Suprapubic skin (tissue), 4 donors: ENCODE results near the gene IGSF23. TPM values are rescaled to one million over a fixed set of nuclear protein-coding genes. Genes with fewer than 3 reads are reported as not detected.
A peak's percentile ranks its signal among the peaks of the same experiment; 100 is the strongest.

ENCODE experiments used
- DNase-seq, 2 donors: peaks; one replicate each; pipeline ENCODE4 v3.0.0-alpha.2; 2019; ENCODE audit warnings: low spot score in 2 of 2
- H3K27ac ChIP-seq: fragments of 200-600 bp; sonication (generic); one replicate; pipeline ENCODE4 v1.5.1; 2019
- H3K27me3 ChIP-seq: fragments of 200-600 bp; sonication (generic); one replicate; pipeline ENCODE4 v1.5.1; 2019
- H3K36me3 ChIP-seq: fragments of 200-600 bp; sonication (generic); one replicate; pipeline ENCODE4 v1.5.1; 2019
- H3K4me1 ChIP-seq: fragments of 200-600 bp; sonication (generic); one replicate; pipeline ENCODE4 v1.5.1; 2019
- H3K4me3 ChIP-seq: fragments of 200-600 bp; sonication (generic); one replicate; pipeline ENCODE4 v1.5.1; 2019; ENCODE audit warnings: mild to moderate bottlenecking
- H3K9me3 ChIP-seq: fragments of 200-600 bp; sonication (generic); one replicate; pipeline ENCODE4 v1.5.1; 2019
- EP300 ChIP-seq: sonication (generic); formaldehyde crosslinking; IDR thresholded peaks from one replicate; pipeline ENCODE4 v1.6.1; 2017; ENCODE audit warnings: antibody characterized with exemption
- POLR2A ChIP-seq, 2 donors: fragments of 450-650 bp; IDR thresholded peaks; one replicate each; pipeline ENCODE4 v1.6.1; 2017; ENCODE audit warnings: antibody characterized with exemption in 2 of 2, mild to moderate bottlenecking in 2 of 2, moderate library complexity in 2 of 2
- POLR2AphosphoS5 ChIP-seq, 3 donors: sonication (generic); formaldehyde crosslinking; IDR thresholded peaks; one replicate each; pipeline ENCODE4 v1.6.1; 2017; ENCODE audit warnings: antibody characterized with exemption in 3 of 3
- WGBS: methylation state at CpG from one replicate; pipeline ENCODE4 v1.1.5; 2018; 5-methylcytosine and 5-hydroxymethylcytosine counted together
- total RNA-seq, 4 donors: library from RNA; depleted of rRNA; stranded (reverse); fragments of >200 nt; gene quantifications; one replicate each; pipeline ENCODE4 v1.1.0, GENCODE V29; 2016
- TF ChIP-seq, protein P1 (sequence below), 2 donors: fragments of 200-600 bp in 1 of 2; fragments of 450-650 bp in 1 of 2; sonication (generic) in 1 of 2; IDR thresholded peaks; one replicate each; pipeline ENCODE4 v1.5.1; 2016 to 2019; ENCODE audit warnings: antibody characterized with exemption in 2 of 2, mild to moderate bottlenecking in 1 of 2, moderate library complexity in 1 of 2

IGSF23 gene
- total RNA-seq, 4 donors from 2014 or later, result not detected

DNA sequence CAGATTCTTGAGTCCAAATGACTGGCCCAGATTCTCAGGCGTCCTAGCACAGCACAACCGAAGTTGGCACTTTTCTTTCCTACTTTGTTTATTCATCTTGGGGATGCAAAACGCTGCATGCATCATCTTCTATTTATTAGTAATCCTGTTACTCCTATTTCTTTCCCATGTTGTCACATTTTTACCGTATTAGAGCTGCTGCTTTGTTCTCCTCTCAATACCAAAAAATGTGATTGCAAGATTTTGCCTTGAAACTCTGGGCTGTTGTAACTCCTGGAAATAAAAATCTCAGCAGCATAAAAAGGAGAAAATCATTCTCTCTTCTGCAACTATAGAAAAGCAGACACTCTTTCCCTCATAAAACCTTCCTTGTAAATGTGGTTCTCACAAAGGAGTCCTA, 12.9 kb upstream of the IGSF23 start:
- no peaks in the 10 kb centered on the region for H3K9me3 ChIP-seq
- WGBS, result 66% methylated on average over 4 of the region's 4 CpGs
- peaks cover 18% of the 10 kb centered on the region for H3K27me3 ChIP-seq
- H3K4me1 ChIP-seq, result peaks cover 15% of the 10 kb centered on the region
- no peak for TF ChIP-seq POLR2AphosphoS5 (IDR thresholded peaks at IDR 0.05)
- DNase-seq, result no peak
- no peak overlapping the region for H3K4me3 ChIP-seq
- H3K27ac ChIP-seq, result no peak overlapping the region
- H3K36me3 ChIP-seq, result no peaks in the 10 kb centered on the region

GRCh38 chr19:44602081-44602480, 11.3 kb upstream of the IGSF23 start:
- Histone ChIP-seq H3K4me3 (no peak overlapping the region), H3K27me3 (peaks cover 8% of the 10 kb centered on the region), H3K4me1 (peaks cover 15% of the 10 kb centered on the region), H3K36me3 (no peaks in the 10 kb centered on the region), H3K27ac (peak overlapping the region; percentile 31), H3K9me3 (no peaks in the 10 kb centered on the region)
- TF ChIP-seq POLR2A (IDR thresholded peaks at IDR 0.05), result no peak
- TF ChIP-seq, protein P1, sequence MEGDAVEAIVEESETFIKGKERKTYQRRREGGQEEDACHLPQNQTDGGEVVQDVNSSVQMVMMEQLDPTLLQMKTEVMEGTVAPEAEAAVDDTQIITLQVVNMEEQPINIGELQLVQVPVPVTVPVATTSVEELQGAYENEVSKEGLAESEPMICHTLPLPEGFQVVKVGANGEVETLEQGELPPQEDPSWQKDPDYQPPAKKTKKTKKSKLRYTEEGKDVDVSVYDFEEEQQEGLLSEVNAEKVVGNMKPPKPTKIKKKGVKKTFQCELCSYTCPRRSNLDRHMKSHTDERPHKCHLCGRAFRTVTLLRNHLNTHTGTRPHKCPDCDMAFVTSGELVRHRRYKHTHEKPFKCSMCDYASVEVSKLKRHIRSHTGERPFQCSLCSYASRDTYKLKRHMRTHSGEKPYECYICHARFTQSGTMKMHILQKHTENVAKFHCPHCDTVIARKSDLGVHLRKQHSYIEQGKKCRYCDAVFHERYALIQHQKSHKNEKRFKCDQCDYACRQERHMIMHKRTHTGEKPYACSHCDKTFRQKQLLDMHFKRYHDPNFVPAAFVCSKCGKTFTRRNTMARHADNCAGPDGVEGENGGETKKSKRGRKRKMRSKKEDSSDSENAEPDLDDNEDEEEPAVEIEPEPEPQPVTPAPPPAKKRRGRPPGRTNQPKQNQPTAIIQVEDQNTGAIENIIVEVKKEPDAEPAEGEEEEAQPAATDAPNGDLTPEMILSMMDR (IDR thresholded peaks at IDR 0.05), result no peak
- no peak for TF ChIP-seq EP300
- TF ChIP-seq POLR2AphosphoS5 (IDR thresholded peaks at IDR 0.05), result no peak
- WGBS, result 57% methylated on average over 6 of the region's 6 CpGs
- DNase-seq, result no peak

- peaks cover 17% of the 10 kb centered on the region for H3K4me1 ChIP-seq
- H3K27ac ChIP-seq, result no peak overlapping the region
- TF ChIP-seq POLR2AphosphoS5 (IDR thresholded peaks at IDR 0.05) (peak in 1 of 3 donors; percentile 28), EP300 (no peak)
- H3K27me3 ChIP-seq, result peaks cover 5% of the 10 kb centered on the region
- H3K4me3 ChIP-seq, result no peak overlapping the region
- no peaks in the 10 kb centered on the region for H3K36me3 ChIP-seq
- 48% methylated on average over 8 of the region's 8 CpGs for WGBS
- no peaks in the 10 kb centered on the region for H3K9me3 ChIP-seq
- no peak for DNase-seq
Measured at GRCh38 chr19:44603201-44603945, 10.0 kb upstream of the IGSF23 start.

DNA sequence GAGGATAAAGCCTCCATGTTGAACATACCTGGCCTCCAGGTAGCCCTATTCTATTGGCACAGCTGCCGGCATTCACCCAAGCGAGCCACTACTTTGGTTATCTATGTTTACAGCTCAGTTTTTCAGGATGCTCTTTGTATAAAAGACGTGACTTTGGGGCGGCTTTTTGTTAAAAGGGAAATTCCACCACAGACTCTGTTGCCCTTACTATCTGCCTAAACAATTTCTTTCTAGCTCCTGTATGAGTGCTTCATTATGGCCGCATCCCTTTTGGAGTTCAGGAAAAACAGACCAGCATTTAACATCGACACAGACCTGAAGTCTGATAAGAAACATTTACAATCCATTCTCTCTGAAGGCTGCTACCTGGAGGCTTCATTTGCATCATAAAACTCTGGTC, 9.1 kb upstream of the IGSF23 start:
- H3K9me3 ChIP-seq, result no peaks in the 10 kb centered on the region
- 74% methylated on average over 6 of the region's 6 CpGs for WGBS
- no peak for TF ChIP-seq POLR2A (IDR thresholded peaks at IDR 0.05)
- TF ChIP-seq, protein P1 (IDR thresholded peaks at IDR 0.05), result no peak
- TF ChIP-seq POLR2AphosphoS5 (IDR thresholded peaks at IDR 0.05), result no peak
- no peak for TF ChIP-seq EP300
- no peak for DNase-seq
- no peaks in the 10 kb centered on the region for H3K36me3 ChIP-seq
- H3K27me3 ChIP-seq, result no peaks in the 10 kb centered on the region
- H3K27ac ChIP-seq, result no peak overlapping the region
- no peak overlapping the region for H3K4me3 ChIP-seq
- H3K4me1 ChIP-seq, result peaks cover 17% of the 10 kb centered on the region

- 60% methylated on average over 1 of the region's 1 CpG for WGBS
- Histone ChIP-seq H3K4me3 (no peak overlapping the region), H3K27me3 (no peaks in the 10 kb centered on the region), H3K27ac (no peak overlapping the region), H3K4me1 (peaks cover 17% of the 10 kb centered on the region), H3K36me3 (no peaks in the 10 kb centered on the region), H3K9me3 (no peaks in the 10 kb centered on the region)
- no peak for DNase-seq
- TF ChIP-seq, protein P1 (IDR thresholded peaks at IDR 0.05), result no peak
- TF ChIP-seq POLR2AphosphoS5 (IDR thresholded peaks at IDR 0.05), result no peak
- no peak for TF ChIP-seq POLR2A (IDR thresholded peaks at IDR 0.05)
- no peak for TF ChIP-seq EP300
Measured at GRCh38 chr19:44605547-44605946, 7.8 kb upstream of the IGSF23 start.

GRCh38 chr19:44607049-44607448, 6.3 kb upstream of the IGSF23 start:
- Histone ChIP-seq H3K27ac (no peak overlapping the region), H3K4me3 (no peak overlapping the region), H3K9me3 (no peaks in the 10 kb centered on the region), H3K36me3 (no peaks in the 10 kb centered on the region), H3K27me3 (no peaks in the 10 kb centered on the region), H3K4me1 (peaks cover 12% of the 10 kb centered on the region)
- peak in 1 of 3 donors; percentile 8 for TF ChIP-seq POLR2AphosphoS5 (IDR thresholded peaks at IDR 0.05)
- no peak for TF ChIP-seq EP300
- DNase-seq, result no peak
- WGBS, result 43% methylated on average over 2 of the region's 2 CpGs

GRCh38 chr19:44607917-44608316, 5.4 kb upstream of the IGSF23 start:
- H3K27me3 ChIP-seq, result no peaks in the 10 kb centered on the region
- WGBS, result 66% methylated on average over 3 of the region's 3 CpGs
- no peak for DNase-seq
- no peaks in the 10 kb centered on the region for H3K9me3 ChIP-seq
- H3K4me3 ChIP-seq, result no peak overlapping the region
- H3K27ac ChIP-seq, result no peak overlapping the region
- TF ChIP-seq POLR2A (IDR thresholded peaks at IDR 0.05) (no peak), EP300 (no peak), POLR2AphosphoS5 (IDR thresholded peaks at IDR 0.05) (no peak)
- TF ChIP-seq, protein P1 (IDR thresholded peaks at IDR 0.05), result no peak
- peaks cover 11% of the 10 kb centered on the region for H3K4me1 ChIP-seq
- no peaks in the 10 kb centered on the region for H3K36me3 ChIP-seq
